Common myeloid progenitor, CD34-positive (primary cell): ENCODE data around the gene SPAG6.

Experiments used
- CTCF ChIA-PET: fragments of 350-600 bp; sonication (Branson Sonifier 250); formaldehyde crosslinking; loops from one replicate; lab custom pipeline; 2021; ENCODE audit warnings: antibody characterized with exemption; lab: Charles Lee
- POLR2A ChIA-PET: fragments of 350-600 bp; sonication (Branson Sonifier 250); formaldehyde crosslinking; loops from one replicate; lab custom pipeline; 2021; ENCODE audit warnings: antibody characterized with exemption; lab: Charles Lee
- DNase-seq, 3 donors: peaks; one replicate each; pipeline versions ENCODE4 v3.0.0 to v3.0.0-alpha.2; 2013
- H3K27ac ChIP-seq, 2 experiments: 1 replicate in 1 of 2; 2 replicates in 1 of 2; pipeline ENCODE4 v1.7.0; 2013; ENCODE audit warnings: inconsistent platforms in 2 of 2, low read length in 2 of 2, mild to moderate bottlenecking in 2 of 2, low read depth in 1 of 2, moderate library complexity in 1 of 2; ENCODE audit not compliant: severe bottlenecking in 2 of 2, insufficient read depth in 1 of 2, poor library complexity in 1 of 2
- H3K27me3 ChIP-seq, 5 experiments: replicated peaks in 2 of 5; 1 replicate in 3 of 5; 2 replicates in 2 of 5; pipeline versions ENCODE4 v1.6.1 to v1.7.0; 2013; ENCODE audit warnings: low read length in 4 of 5, mild to moderate bottlenecking in 2 of 5, moderate library complexity in 2 of 5, inconsistent platforms in 1 of 5; ENCODE audit not compliant: insufficient read depth in 5 of 5, control insufficient read depth in 4 of 5
- H3K36me3 ChIP-seq, 4 experiments: 1 replicate in 2 of 4; 2 replicates in 2 of 4; pipeline versions ENCODE4 v1.6.1 to v1.7.0; 2013; ENCODE audit warnings: low read length in 3 of 4, control low read depth in 1 of 4, mild to moderate bottlenecking in 1 of 4; ENCODE audit not compliant: control insufficient read depth in 4 of 4, insufficient read depth in 4 of 4
- H3K4me1 ChIP-seq, 4 experiments: 1 replicate in 3 of 4; 2 replicates in 1 of 4; pipeline versions ENCODE4 v1.6.1 to v1.7.1; 2013; ENCODE audit warnings: low read length in 3 of 4, mild to moderate bottlenecking in 3 of 4, control low read depth in 1 of 4, inconsistent platforms in 1 of 4, moderate library complexity in 1 of 4; ENCODE audit not compliant: control insufficient read depth in 4 of 4, insufficient read depth in 4 of 4; ENCODE audit errors: control extremely low read depth in 1 of 4
- H3K4me3 ChIP-seq, 7 experiments: 1 replicate in 4 of 7; 2 replicates in 3 of 7; pipeline versions ENCODE4 v1.5.1 to v1.7.0; 2013; ENCODE audit warnings: mild to moderate bottlenecking in 7 of 7, low read length in 6 of 7, moderate library complexity in 6 of 7, inconsistent platforms in 2 of 7, low read depth in 2 of 7, control low read depth in 1 of 7; ENCODE audit not compliant: insufficient read depth in 4 of 7, control insufficient read depth in 1 of 7; ENCODE audit errors: extremely low read depth in 1 of 7
- H3K9me3 ChIP-seq, 5 experiments: 1 replicate in 4 of 5; 2 replicates in 1 of 5; pipeline versions ENCODE4 v1.6.1 to v1.7.1; 2013; ENCODE audit warnings: low read length in 4 of 5, mild to moderate bottlenecking in 2 of 5, inconsistent platforms in 1 of 5, low read depth in 1 of 5, moderate library complexity in 1 of 5; ENCODE audit not compliant: control insufficient read depth in 4 of 5, insufficient read depth in 2 of 5; ENCODE audit errors: control extremely low read depth in 1 of 5
- WGBS: methylation state at CpG from one replicate; pipeline ENCODE4 v1.1.5; 2013; ENCODE audit not compliant: insufficient coverage; 5-methylcytosine and 5-hydroxymethylcytosine counted together

SPAG6 gene

GRCh38 chr10:22460531-22461403 lies 115.5 kb downstream of the SPAG6 start:
- Histone ChIP-seq H3K36me3 (no peaks in the 10 kb centered on the region), H3K27me3 (no peaks in the 10 kb centered on the region), H3K4me3 (no peak overlapping the region), H3K9me3 (no peaks in the 10 kb centered on the region), H3K4me1 (peaks cover 0 to 10% (median 4%) of the 10 kb centered on the region in 4 experiments), H3K27ac (no peak overlapping the region)
- CTCF ChIA-PET, result interaction anchor here (0.6 to 2.7 kb wide), 2 partner anchors 13 to 199 kb away, joined by 3 to 11 read pairs; no protein-coding TSS in a partner anchor
- WGBS, result 100% methylated on average over 2 of the region's 6 CpGs
- POLR2A ChIA-PET, result no interaction called here
- DNase-seq, result no peak

DNA sequence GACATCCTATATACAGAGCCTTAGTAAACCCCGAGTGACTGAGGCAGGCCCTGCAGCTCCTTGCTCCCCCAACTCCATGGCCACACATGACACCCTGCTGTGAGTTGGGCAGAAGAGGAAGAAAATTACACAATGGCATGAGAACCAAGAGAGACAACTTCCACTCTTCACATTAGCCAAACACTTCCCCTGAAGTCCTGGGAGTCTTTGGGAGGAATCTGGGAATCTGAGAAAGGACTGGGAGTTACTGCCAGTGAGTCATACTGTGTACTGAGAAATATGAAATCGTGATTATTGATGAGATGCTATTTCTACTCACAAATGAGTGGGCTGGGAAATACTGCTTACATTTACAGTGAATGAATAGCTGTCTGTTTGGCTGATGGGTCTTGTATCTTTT lies 116.6 kb downstream of the SPAG6 start:
- H3K36me3 ChIP-seq, result no peaks in the 10 kb centered on the region
- no peak overlapping the region for H3K4me3 ChIP-seq
- no peak overlapping the region for H3K27ac ChIP-seq
- ChIA-PET POLR2A (no interaction called here), CTCF (interaction anchor here (2.7 kb wide), 1 partner anchor 12 kb away, joined by 11 read pairs; no protein-coding TSS in a partner anchor)
- H3K9me3 ChIP-seq, result no peaks in the 10 kb centered on the region
- no peak for DNase-seq
- peaks cover 0 to 10% (median 4%) of the 10 kb centered on the region in 4 experiments for H3K4me1 ChIP-seq
- no peaks in the 10 kb centered on the region for H3K27me3 ChIP-seq
- WGBS, result 100% methylated on average over 1 of the region's 2 CpGs

- H3K27me3 ChIP-seq, result no peaks in the 10 kb centered on the region
- H3K27ac ChIP-seq, result no peak overlapping the region
- DNase-seq, result no peak
- no peaks in the 10 kb centered on the region for H3K36me3 ChIP-seq
- ChIA-PET CTCF (no interaction called here), POLR2A (interaction anchor here (0.7 kb wide), 1 partner anchor 26 kb away, joined by 3 read pairs; no protein-coding TSS in a partner anchor)
- WGBS, result 71% methylated on average over 1 of the region's 4 CpGs
- H3K4me1 ChIP-seq, result peaks cover 0 to 10% (median 4%) of the 10 kb centered on the region in 4 experiments
- H3K9me3 ChIP-seq, result no peaks in the 10 kb centered on the region
- H3K4me3 ChIP-seq, result no peak overlapping the region
Observed at GRCh38 chr10:22463255-22463654, 118.0 kb downstream of the SPAG6 start.

GRCh38 chr10:22464966-22465629 lies 119.8 kb downstream of the SPAG6 start:
- H3K36me3 ChIP-seq, result no peaks in the 10 kb centered on the region
- POLR2A ChIA-PET, result no interaction called here
- H3K4me1 ChIP-seq, result peaks cover 0 to 10% (median 4%) of the 10 kb centered on the region in 4 experiments
- H3K4me3 ChIP-seq, result peak overlapping the region in 1 of 7 experiments; percentile 19
- H3K27ac ChIP-seq, result no peak overlapping the region
- WGBS, result 94% methylated on average over 2 of the region's 5 CpGs
- H3K9me3 ChIP-seq, result no peaks in the 10 kb centered on the region
- DNase-seq, result peak in 2 of 3 donors; percentile 33 to 49
- H3K27me3 ChIP-seq, result peaks cover 0 to 4% (median 0%) of the 10 kb centered on the region in 5 experiments
- CTCF ChIA-PET, result no interaction called here

DNA sequence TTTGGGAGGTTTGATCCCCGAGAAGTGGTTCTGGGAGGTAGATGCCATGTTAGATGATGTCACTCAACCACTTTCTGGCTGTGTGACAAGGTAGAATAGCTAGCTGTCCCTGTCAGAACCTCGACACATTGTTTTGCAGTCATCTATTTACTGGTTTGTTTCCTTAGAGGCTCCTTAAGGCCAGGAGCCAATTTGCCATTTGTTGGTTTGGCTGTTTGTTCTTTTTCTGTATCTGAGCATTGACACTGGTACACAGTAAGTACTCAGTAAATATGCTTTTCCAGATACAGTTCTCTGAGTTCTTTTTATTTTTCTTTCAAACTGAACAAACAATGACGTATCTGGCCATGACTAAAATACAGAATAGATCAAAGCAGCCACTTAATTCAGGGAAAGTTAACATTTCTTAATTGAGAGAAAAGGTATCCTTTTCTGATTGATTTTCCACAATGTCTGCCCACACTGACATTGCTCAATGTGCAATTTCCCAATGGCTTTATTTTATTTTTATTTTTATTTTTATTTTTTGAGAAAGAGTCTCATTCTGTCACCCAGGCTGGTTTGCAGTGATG lies 121.6 kb downstream of the SPAG6 start:
- Histone ChIP-seq H3K36me3 (no peaks in the 10 kb centered on the region), H3K9me3 (no peaks in the 10 kb centered on the region), H3K27ac (no peak overlapping the region), H3K4me3 (no peak overlapping the region), H3K4me1 (peaks cover 0 to 10% (median 4%) of the 10 kb centered on the region in 4 experiments), H3K27me3 (peaks cover 0 to 16% (median 6%) of the 10 kb centered on the region in 5 experiments)
- ChIA-PET CTCF (no interaction called here), POLR2A (no interaction called here)
- 100% methylated on average over 3 of the region's 3 CpGs for WGBS
- no peak for DNase-seq
